PC-3 (cell line): ENCODE data around the gene GPA33.

Source experiments
- EZH2 ChIP-seq: fragments of 300-600 bp; sonication (generic); IDR thresholded peaks from one replicate; pipeline ENCODE4 v1.6.1; 2017; ENCODE audit warnings: antibody characterized with exemption, mild to moderate bottlenecking, low read length; ENCODE audit not compliant: unreplicated experiment
- TF ChIP-seq, protein P1 (sequence below): fragments of 300-600 bp; sonication (generic); conservative IDR thresholded peaks from 2 replicates; pipeline ENCODE4 v1.5.1; 2017; ENCODE audit warnings: antibody characterized with exemption, low read depth, mild to moderate bottlenecking, low read length

- TF ChIP-seq, protein P1, sequence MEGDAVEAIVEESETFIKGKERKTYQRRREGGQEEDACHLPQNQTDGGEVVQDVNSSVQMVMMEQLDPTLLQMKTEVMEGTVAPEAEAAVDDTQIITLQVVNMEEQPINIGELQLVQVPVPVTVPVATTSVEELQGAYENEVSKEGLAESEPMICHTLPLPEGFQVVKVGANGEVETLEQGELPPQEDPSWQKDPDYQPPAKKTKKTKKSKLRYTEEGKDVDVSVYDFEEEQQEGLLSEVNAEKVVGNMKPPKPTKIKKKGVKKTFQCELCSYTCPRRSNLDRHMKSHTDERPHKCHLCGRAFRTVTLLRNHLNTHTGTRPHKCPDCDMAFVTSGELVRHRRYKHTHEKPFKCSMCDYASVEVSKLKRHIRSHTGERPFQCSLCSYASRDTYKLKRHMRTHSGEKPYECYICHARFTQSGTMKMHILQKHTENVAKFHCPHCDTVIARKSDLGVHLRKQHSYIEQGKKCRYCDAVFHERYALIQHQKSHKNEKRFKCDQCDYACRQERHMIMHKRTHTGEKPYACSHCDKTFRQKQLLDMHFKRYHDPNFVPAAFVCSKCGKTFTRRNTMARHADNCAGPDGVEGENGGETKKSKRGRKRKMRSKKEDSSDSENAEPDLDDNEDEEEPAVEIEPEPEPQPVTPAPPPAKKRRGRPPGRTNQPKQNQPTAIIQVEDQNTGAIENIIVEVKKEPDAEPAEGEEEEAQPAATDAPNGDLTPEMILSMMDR, result no peak
- no peak for TF ChIP-seq EZH2
Observed at GRCh38 chr1:167059809-167060107, 30.4 kb downstream of the GPA33 start.
